ENCODE results near the gene SYT2.

SYT2 gene

GRCh38 chr1:202680586-202681352, 29.5 kb downstream of the SYT2 start:
- DNase-seq (ENCODE audit: extremely low read depth, low read depth) = no peak
- H3K4me3 ChIP-seq (replicated peaks; ENCODE audit: low read depth, low read length) = no peak overlapping the region
- TF ChIP-seq CTCF (IDR thresholded peaks at IDR 0.05; ENCODE audit: low read depth, low read length, missing control alignments) = no peak

GRCh38 chr1:202679406-202680177, 30.7 kb downstream of the SYT2 start:
- DNase-seq (ENCODE audit: extremely low read depth, low read depth) = no peak
- no peak for TF ChIP-seq CTCF (IDR thresholded peaks at IDR 0.05; ENCODE audit: low read depth, low read length, missing control alignments)
- H3K4me3 ChIP-seq (replicated peaks; ENCODE audit: low read depth, low read length) = no peak overlapping the region

DNA sequence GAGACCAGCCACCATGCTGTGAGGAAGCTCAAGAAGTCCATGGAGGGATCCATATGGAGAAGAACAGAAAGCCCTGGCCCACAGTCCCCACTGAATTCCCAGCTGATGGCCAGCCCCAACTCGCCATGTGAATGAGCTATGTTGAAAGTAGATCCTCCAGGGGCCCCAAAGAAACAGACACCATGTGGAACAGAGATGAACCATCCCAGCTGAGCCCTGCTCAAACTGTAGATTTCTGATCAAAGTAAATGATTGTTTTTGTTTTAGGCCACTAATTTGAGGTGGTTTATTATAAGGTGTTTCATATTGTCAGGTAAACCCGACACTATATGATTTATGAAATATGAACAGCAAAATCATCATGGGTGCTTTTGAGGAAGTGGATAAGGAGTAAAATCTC, 32.8 kb downstream of the SYT2 start:
- no peak for TF ChIP-seq CTCF (IDR thresholded peaks at IDR 0.05; ENCODE audit: low read depth, low read length, missing control alignments)
- DNase-seq (ENCODE audit: extremely low read depth, low read depth) = no peak
- H3K4me3 ChIP-seq (replicated peaks; ENCODE audit: low read depth, low read length) = no peak overlapping the region

DNA sequence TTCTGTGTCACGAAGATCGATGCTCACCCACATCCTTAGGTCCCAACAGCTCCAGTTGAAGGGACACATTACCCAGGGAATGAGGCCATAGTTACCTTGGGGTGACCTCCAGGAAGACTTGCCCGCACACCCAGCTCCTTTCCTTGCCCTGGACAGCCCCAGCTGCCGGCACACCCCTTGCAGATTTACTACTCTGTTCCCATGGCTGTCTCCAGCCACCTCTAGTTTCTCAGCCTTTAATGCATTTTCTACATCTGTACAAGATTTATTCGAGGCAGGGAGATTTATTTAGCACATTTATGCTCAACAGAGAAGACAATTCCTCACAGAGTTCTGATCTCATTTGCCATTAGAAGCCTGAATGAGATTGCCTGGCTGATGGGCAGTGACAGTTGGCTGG, 36.7 kb downstream of the SYT2 start:
- TF ChIP-seq CTCF (IDR thresholded peaks at IDR 0.05; ENCODE audit: low read depth, low read length, missing control alignments) = no peak
- DNase-seq (ENCODE audit: extremely low read depth, low read depth) = no peak
- no peak overlapping the region for H3K4me3 ChIP-seq (replicated peaks; ENCODE audit: low read depth, low read length)

GRCh38 chr1:202671399-202671798, 38.9 kb downstream of the SYT2 start:
- no peak overlapping the region for H3K4me3 ChIP-seq (replicated peaks; ENCODE audit: low read depth, low read length)
- no peak for DNase-seq (ENCODE audit: extremely low read depth, low read depth)
- no peak for TF ChIP-seq CTCF (IDR thresholded peaks at IDR 0.05; ENCODE audit: low read depth, low read length, missing control alignments)

- H3K4me3 ChIP-seq (replicated peaks; ENCODE audit: low read depth, low read length) = no peak overlapping the region
- no peak for TF ChIP-seq CTCF (IDR thresholded peaks at IDR 0.05; ENCODE audit: low read depth, low read length, missing control alignments)
- DNase-seq (ENCODE audit: extremely low read depth, low read depth) = no peak
Observed at GRCh38 chr1:202665417-202665816, 44.8 kb downstream of the SYT2 start.

All from HFF-Myc (cell line).